Mesenchymal stem cell (in vitro differentiated cells and primary cell): ENCODE measurements around the gene GPX4.

Source experiments
- DNase-seq: peaks from one replicate; pipeline ENCODE4 v3.0.0-alpha.2; 2013
- H2AFZ ChIP-seq: one replicate; pipeline ENCODE4 v1.6.1; 2013; ENCODE audit warnings: low read depth, mild to moderate bottlenecking, control low read depth, inconsistent platforms, low read length, moderate library complexity
- H2AK5ac ChIP-seq: 2 replicates; pipeline ENCODE4 v1.6.1; 2013; ENCODE audit warnings: low read length, moderate library complexity, mild to moderate bottlenecking, inconsistent platforms; ENCODE audit not compliant: severe bottlenecking
- H2BK120ac ChIP-seq: one replicate; pipeline ENCODE4 v1.6.1; 2013; ENCODE audit warnings: low read depth, mild to moderate bottlenecking, inconsistent platforms, low read length, moderate library complexity
- H2BK12ac ChIP-seq, 2 experiments: one replicate each; pipeline ENCODE4 v1.6.1; 2013; ENCODE audit warnings: inconsistent platforms in 2 of 2, low read length in 2 of 2, mild to moderate bottlenecking in 2 of 2, moderate library complexity in 2 of 2, control low read depth in 1 of 2
- H2BK15ac ChIP-seq: one replicate; pipeline ENCODE4 v1.6.1; 2013; ENCODE audit warnings: mild to moderate bottlenecking, low read depth, inconsistent platforms; ENCODE audit not compliant: poor library complexity, severe bottlenecking
- H2BK5ac ChIP-seq: 2 replicates; pipeline ENCODE4 v1.6.1; 2013; ENCODE audit warnings: low read depth, mild to moderate bottlenecking, low read length, control low read depth, inconsistent platforms; ENCODE audit not compliant: poor library complexity, severe bottlenecking
- H3K14ac ChIP-seq, 2 experiments: one replicate each; pipeline ENCODE4 v1.6.1; 2013; ENCODE audit warnings: inconsistent platforms in 2 of 2, low read length in 2 of 2, control low read depth in 1 of 2, mild to moderate bottlenecking in 1 of 2, moderate library complexity in 1 of 2
- H3K18ac ChIP-seq, 2 experiments: one replicate each; pipeline ENCODE4 v1.6.1; 2013; ENCODE audit warnings: inconsistent platforms in 2 of 2, low read length in 2 of 2, control low read depth in 1 of 2, low read depth in 1 of 2, mild to moderate bottlenecking in 1 of 2
- H3K23ac ChIP-seq, 2 experiments: one replicate each; pipeline ENCODE4 v1.6.1; 2013; ENCODE audit warnings: inconsistent platforms in 2 of 2, low read length in 2 of 2, mild to moderate bottlenecking in 2 of 2, moderate library complexity in 2 of 2, control low read depth in 1 of 2
- H3K27ac ChIP-seq: 2 replicates; pipeline ENCODE4 v1.5.1; 2013; ENCODE audit warnings: mild to moderate bottlenecking, moderate library complexity, low read length, control low read depth, inconsistent platforms; ENCODE audit not compliant: poor library complexity, severe bottlenecking
- H3K27me3 ChIP-seq, 2 experiments: 2 replicates each; pipeline versions ENCODE4 v1.6.1 to v1.7.0; 2013; ENCODE audit warnings: low read length in 2 of 2, mild to moderate bottlenecking in 2 of 2, moderate library complexity in 2 of 2, control low read depth in 1 of 2, inconsistent platforms in 1 of 2; ENCODE audit not compliant: control insufficient read depth in 1 of 2, insufficient read depth in 1 of 2
- H3K36me3 ChIP-seq, 2 experiments: 2 replicates each; pipeline versions ENCODE4 v1.6.1 to v1.7.0; 2013; ENCODE audit warnings: low read length in 2 of 2, control low read depth in 1 of 2, inconsistent platforms in 1 of 2, low read depth in 1 of 2, mild to moderate bottlenecking in 1 of 2; ENCODE audit not compliant: insufficient read depth in 2 of 2, control insufficient read depth in 1 of 2
- H3K4ac ChIP-seq, 2 experiments: one replicate each; pipeline ENCODE4 v1.6.1; 2013; ENCODE audit warnings: inconsistent platforms in 2 of 2, low read length in 2 of 2, mild to moderate bottlenecking in 2 of 2, moderate library complexity in 2 of 2, control low read depth in 1 of 2, low read depth in 1 of 2
- H3K4me1 ChIP-seq: 2 replicates; pipeline ENCODE4 v1.6.1; 2013; ENCODE audit warnings: low read depth, low read length, control low read depth; ENCODE audit not compliant: control insufficient read depth, insufficient read depth
- H3K4me2 ChIP-seq: 2 replicates; pipeline ENCODE4 v1.6.1; 2013; ENCODE audit warnings: low read length, mild to moderate bottlenecking, inconsistent platforms; ENCODE audit not compliant: poor library complexity, severe bottlenecking
- H3K4me3 ChIP-seq, 2 experiments: 2 replicates each; pipeline versions ENCODE4 v1.5.1 to v1.7.0; 2013; ENCODE audit warnings: low read length in 2 of 2, mild to moderate bottlenecking in 2 of 2, control low read depth in 1 of 2, low read depth in 1 of 2; ENCODE audit not compliant: insufficient read depth in 1 of 2
- H3K79me1 ChIP-seq: replicated peaks from 2 replicates; pipeline ENCODE4 v1.6.1; 2013; ENCODE audit warnings: mild to moderate bottlenecking, control low read depth, low read length, inconsistent platforms; ENCODE audit not compliant: poor library complexity, severe bottlenecking
- H3K9ac ChIP-seq: 2 replicates; pipeline ENCODE4 v1.7.0; 2013; ENCODE audit warnings: mild to moderate bottlenecking, low read length, moderate library complexity
- H3K9me3 ChIP-seq: 2 replicates; pipeline ENCODE4 v1.7.0; 2013; ENCODE audit warnings: mild to moderate bottlenecking, low read length; ENCODE audit not compliant: control insufficient read depth
- H4K8ac ChIP-seq: one replicate; pipeline ENCODE4 v1.6.1; 2013; ENCODE audit warnings: inconsistent platforms, mild to moderate bottlenecking, low read length, moderate library complexity
- H4K91ac ChIP-seq: one replicate; pipeline ENCODE4 v1.6.1; 2013; ENCODE audit warnings: mild to moderate bottlenecking, low read length, inconsistent platforms
- WGBS: methylation state at CpG from one replicate; pipeline ENCODE4 v1.1.7; 2013; ENCODE audit warnings: mixed read lengths; 5-methylcytosine and 5-hydroxymethylcytosine counted together

GPX4 gene

GRCh38 chr19:1061987-1062386 lies 41.8 kb upstream of the GPX4 start:
- no peak overlapping the region for H3K4ac ChIP-seq
- H3K36me3 ChIP-seq = peaks cover 3 to 35% of the 10 kb centered on the region in 2 experiments
- no peak overlapping the region for H4K91ac ChIP-seq
- DNase-seq = no peak
- H3K4me2 ChIP-seq = no peak overlapping the region
- peaks cover 23% of the 10 kb centered on the region for H3K9me3 ChIP-seq
- H3K4me3 ChIP-seq = no peak overlapping the region
- H2BK15ac ChIP-seq = no peak overlapping the region
- H3K79me1 ChIP-seq = no peaks in the 10 kb centered on the region
- no peak overlapping the region for H3K23ac ChIP-seq
- H3K14ac ChIP-seq = no peak overlapping the region
- peaks cover 23% of the 10 kb centered on the region for H3K4me1 ChIP-seq
- 98% methylated on average over 20 of the region's 20 CpGs for WGBS
- H2AFZ ChIP-seq = no peak overlapping the region
- no peak overlapping the region for H3K9ac ChIP-seq
- no peak overlapping the region for H3K27ac ChIP-seq
- H3K18ac ChIP-seq = no peak overlapping the region
- no peak overlapping the region for H2BK120ac ChIP-seq
- H3K27me3 ChIP-seq = peaks cover 8 to 29% of the 10 kb centered on the region in 2 experiments
- no peak overlapping the region for H2AK5ac ChIP-seq
- H4K8ac ChIP-seq = no peak overlapping the region
- no peak overlapping the region for H2BK12ac ChIP-seq
- no peak overlapping the region for H2BK5ac ChIP-seq

GRCh38 chr19:1062387-1063029 lies 41.3 kb upstream of the GPX4 start:
- H3K79me1 ChIP-seq = no peaks in the 10 kb centered on the region
- no peak overlapping the region for H2AFZ ChIP-seq
- H4K91ac ChIP-seq = no peak overlapping the region
- H3K9ac ChIP-seq = no peak overlapping the region
- H3K18ac ChIP-seq = no peak overlapping the region
- H3K27me3 ChIP-seq = peaks cover 9 to 33% of the 10 kb centered on the region in 2 experiments
- no peak overlapping the region for H2BK120ac ChIP-seq
- no peak overlapping the region for H2BK5ac ChIP-seq
- H3K23ac ChIP-seq = no peak overlapping the region
- no peak overlapping the region for H2BK12ac ChIP-seq
- H3K14ac ChIP-seq = no peak overlapping the region
- no peak overlapping the region for H3K4me2 ChIP-seq
- WGBS = 92% methylated on average over 16 of the region's 17 CpGs
- H3K27ac ChIP-seq = no peak overlapping the region
- peaks cover 28% of the 10 kb centered on the region for H3K4me1 ChIP-seq
- H4K8ac ChIP-seq = no peak overlapping the region
- H2AK5ac ChIP-seq = no peak overlapping the region
- DNase-seq = no peak
- H3K9me3 ChIP-seq = peaks cover 18% of the 10 kb centered on the region
- H3K4me3 ChIP-seq = no peak overlapping the region
- no peak overlapping the region for H2BK15ac ChIP-seq
- H3K36me3 ChIP-seq = peaks cover 0 to 31% of the 10 kb centered on the region in 2 experiments
- no peak overlapping the region for H3K4ac ChIP-seq

- H2AFZ ChIP-seq = no peak overlapping the region
- no peak overlapping the region for H3K14ac ChIP-seq
- no peak overlapping the region for H4K91ac ChIP-seq
- peaks cover 10% of the 10 kb centered on the region for H3K9me3 ChIP-seq
- H4K8ac ChIP-seq = no peak overlapping the region
- H3K4me3 ChIP-seq = no peak overlapping the region
- no peak overlapping the region for H2BK5ac ChIP-seq
- no peak overlapping the region for H3K9ac ChIP-seq
- H3K4ac ChIP-seq = no peak overlapping the region
- no peaks in the 10 kb centered on the region for H3K79me1 ChIP-seq
- no peak overlapping the region for H3K23ac ChIP-seq
- 95% methylated on average over 37 of the region's 37 CpGs for WGBS
- H3K27me3 ChIP-seq = peaks cover 16 to 39% of the 10 kb centered on the region in 2 experiments
- H3K27ac ChIP-seq = no peak overlapping the region
- H2BK120ac ChIP-seq = no peak overlapping the region
- H3K4me1 ChIP-seq = peaks cover 29% of the 10 kb centered on the region
- no peak overlapping the region for H3K4me2 ChIP-seq
- DNase-seq = no peak
- no peak overlapping the region for H2AK5ac ChIP-seq
- H2BK12ac ChIP-seq = no peak overlapping the region
- H3K18ac ChIP-seq = no peak overlapping the region
- peaks cover 0 to 26% of the 10 kb centered on the region in 2 experiments for H3K36me3 ChIP-seq
- no peak overlapping the region for H2BK15ac ChIP-seq
Observed at GRCh38 chr19:1063030-1063908, 40.5 kb upstream of the GPX4 start.

- 93% methylated on average over 36 of the region's 37 CpGs for WGBS
- H2AK5ac ChIP-seq = no peak overlapping the region
- H3K27ac ChIP-seq = no peak overlapping the region
- peaks cover 29% of the 10 kb centered on the region for H3K4me1 ChIP-seq
- H3K4me2 ChIP-seq = no peak overlapping the region
- H2BK120ac ChIP-seq = no peak overlapping the region
- H3K27me3 ChIP-seq = peaks cover 23 to 47% of the 10 kb centered on the region in 2 experiments
- no peak overlapping the region for H2BK5ac ChIP-seq
- no peak for DNase-seq
- no peak overlapping the region for H3K23ac ChIP-seq
- no peak overlapping the region for H3K14ac ChIP-seq
- no peak overlapping the region for H3K4me3 ChIP-seq
- no peak overlapping the region for H2BK15ac ChIP-seq
- H3K36me3 ChIP-seq = peaks cover 0 to 19% of the 10 kb centered on the region in 2 experiments
- no peak overlapping the region for H3K18ac ChIP-seq
- H2AFZ ChIP-seq = no peak overlapping the region
- H4K8ac ChIP-seq = no peak overlapping the region
- no peak overlapping the region for H3K9ac ChIP-seq
- no peak overlapping the region for H2BK12ac ChIP-seq
- H3K9me3 ChIP-seq = peaks cover 3% of the 10 kb centered on the region
- no peak overlapping the region for H3K4ac ChIP-seq
- H3K79me1 ChIP-seq = no peaks in the 10 kb centered on the region
- H4K91ac ChIP-seq = no peak overlapping the region
Observed at GRCh38 chr19:1063909-1064660, 39.7 kb upstream of the GPX4 start.
